Nephron progenitor cell (in vitro differentiated cells): ENCODE data around the gene IRF7.

Source experiments
- DNase-seq: peaks from one replicate; pipeline ENCODE4 v3.0.0; 2021
- H3K27ac Mint-ChIP-seq: 2 replicates; pipeline ENCODE4 v1.8.0; 2021; ENCODE audit warnings: mild to moderate bottlenecking, moderate library complexity, mixed read lengths
- H3K27me3 Mint-ChIP-seq: 2 replicates; pipeline ENCODE4 v1.8.0; 2021; ENCODE audit warnings: mild to moderate bottlenecking, low read depth, mixed read lengths; ENCODE audit not compliant: poor library complexity
- H3K36me3 Mint-ChIP-seq: 2 replicates; pipeline ENCODE4 v1.8.0; 2021; ENCODE audit warnings: low read depth, mixed read lengths
- H3K4me1 Mint-ChIP-seq: 2 replicates; pipeline ENCODE4 v1.8.0; 2021; ENCODE audit warnings: mixed read lengths
- H3K4me3 Mint-ChIP-seq: 2 replicates; pipeline ENCODE4 v1.8.0; 2021; ENCODE audit warnings: mild to moderate bottlenecking, moderate library complexity, mixed read lengths
- H3K9me3 Mint-ChIP-seq: 2 replicates; pipeline ENCODE4 v1.8.0; 2021; ENCODE audit warnings: mild to moderate bottlenecking, moderate library complexity, mixed read lengths
- CTCF ChIP-seq: fragments of 200-600 bp; sonication (generic); IDR thresholded peaks from 2 replicates; pipeline ENCODE4 v1.5.0; 2021; ENCODE audit warnings: antibody characterized with exemption

Gene IRF7

GRCh38 chr11:601573-602245 is 14.0 kb downstream of the IRF7 start:
- Mint-ChIP-seq H3K36me3 (peaks cover 41% of the 10 kb centered on the region), H3K27me3 (no peaks in the 10 kb centered on the region), H3K9me3 (no peaks in the 10 kb centered on the region), H3K4me1 (no peaks in the 10 kb centered on the region), H3K27ac (peak overlapping the region; percentile 59), H3K4me3 (no peak overlapping the region)
- DNase-seq, result no peak
- TF ChIP-seq CTCF, result no peak

- Mint-ChIP-seq H3K4me1 (no peaks in the 10 kb centered on the region), H3K27me3 (no peaks in the 10 kb centered on the region), H3K27ac (no peak overlapping the region), H3K36me3 (peaks cover 46% of the 10 kb centered on the region), H3K4me3 (no peak overlapping the region), H3K9me3 (no peaks in the 10 kb centered on the region)
- no peak for DNase-seq
- TF ChIP-seq CTCF, result no peak
These were observed 17.6 kb downstream of the IRF7 start for GRCh38 chr11:598005-598680.

- Mint-ChIP-seq H3K4me1 (no peaks in the 10 kb centered on the region), H3K9me3 (no peaks in the 10 kb centered on the region), H3K4me3 (no peak overlapping the region), H3K27ac (peak overlapping the region; percentile 74), H3K27me3 (no peaks in the 10 kb centered on the region), H3K36me3 (peaks cover 52% of the 10 kb centered on the region)
- no peak for DNase-seq
- TF ChIP-seq CTCF, result no peak
These were observed 18.5 kb downstream of the IRF7 start for GRCh38 chr11:597166-597725.

- Mint-ChIP-seq H3K4me1 (no peaks in the 10 kb centered on the region), H3K27me3 (no peaks in the 10 kb centered on the region), H3K4me3 (no peak overlapping the region), H3K27ac (no peak overlapping the region), H3K36me3 (peaks cover 49% of the 10 kb centered on the region), H3K9me3 (no peaks in the 10 kb centered on the region)
- DNase-seq, result no peak
- no peak for TF ChIP-seq CTCF
These were observed 19.4 kb downstream of the IRF7 start for GRCh38 chr11:596374-596773.

GRCh38 chr11:595400-595799 is 20.4 kb downstream of the IRF7 start:
- no peak overlapping the region for H3K4me3 Mint-ChIP-seq
- H3K27me3 Mint-ChIP-seq, result no peaks in the 10 kb centered on the region
- peaks cover 55% of the 10 kb centered on the region for H3K36me3 Mint-ChIP-seq
- no peaks in the 10 kb centered on the region for H3K4me1 Mint-ChIP-seq
- H3K9me3 Mint-ChIP-seq, result no peaks in the 10 kb centered on the region
- no peak for DNase-seq
- no peak for TF ChIP-seq CTCF
- H3K27ac Mint-ChIP-seq, result no peak overlapping the region

GRCh38 chr11:593347-593746 is 22.4 kb downstream of the IRF7 start:
- no peaks in the 10 kb centered on the region for H3K27me3 Mint-ChIP-seq
- H3K4me3 Mint-ChIP-seq, result no peak overlapping the region
- DNase-seq, result no peak
- no peak for TF ChIP-seq CTCF
- peaks cover 64% of the 10 kb centered on the region for H3K36me3 Mint-ChIP-seq
- H3K27ac Mint-ChIP-seq, result no peak overlapping the region
- no peaks in the 10 kb centered on the region for H3K4me1 Mint-ChIP-seq
- no peaks in the 10 kb centered on the region for H3K9me3 Mint-ChIP-seq
